ENCODE results near the gene AKT1.
A peak's percentile ranks its signal among the peaks of the same experiment; 100 is the strongest.

Gene AKT1

GRCh38 chr14:104799244-104800014 lies 3.9 kb upstream of the AKT1 start:
- peak; percentile 16 for DNase-seq (ENCODE audit: low read depth)

GRCh38 chr14:104798300-104799243 lies 3.0 kb upstream of the AKT1 start:
- DNase-seq (ENCODE audit: low read depth), result no peak

GRCh38 chr14:104797115-104798044 lies 1.8 kb upstream of the AKT1 start:
- no peak for DNase-seq (ENCODE audit: low read depth)

GRCh38 chr14:104796687-104797081 lies 1.1 kb upstream of the AKT1 start:
- no peak for DNase-seq (ENCODE audit: low read depth)

GRCh38 chr14:104795781-104796686 lies 486 bp upstream of the AKT1 start:
- DNase-seq (ENCODE audit: low read depth), result no peak

- no peak for DNase-seq (ENCODE audit: low read depth)
These were observed 936 bp downstream of the AKT1 start for GRCh38 chr14:104794631-104794992.

- DNase-seq (ENCODE audit: low read depth), result peak; percentile 43
These were observed 1.4 kb downstream of the AKT1 start for GRCh38 chr14:104794099-104794498.

- DNase-seq (ENCODE audit: low read depth), result no peak
These were observed 1.9 kb downstream of the AKT1 start for GRCh38 chr14:104793703-104793959.

GRCh38 chr14:104792945-104793702 lies 2.4 kb downstream of the AKT1 start:
- DNase-seq (ENCODE audit: low read depth), result no peak

- DNase-seq (ENCODE audit: low read depth), result no peak
These were observed 3.3 kb downstream of the AKT1 start for GRCh38 chr14:104792101-104792884.

GRCh38 chr14:104791425-104791824 lies 4.1 kb downstream of the AKT1 start:
- DNase-seq (ENCODE audit: low read depth), result no peak

GRCh38 chr14:104789752-104790743 lies 5.5 kb downstream of the AKT1 start:
- DNase-seq (ENCODE audit: low read depth), result no peak

- no peak for DNase-seq (ENCODE audit: low read depth)
These were observed 6.5 kb downstream of the AKT1 start for GRCh38 chr14:104788873-104789663.

GRCh38 chr14:104788161-104788818 lies 7.3 kb downstream of the AKT1 start:
- DNase-seq (ENCODE audit: low read depth), result no peak

GRCh38 chr14:104787736-104788135 lies 7.8 kb downstream of the AKT1 start:
- no peak for DNase-seq (ENCODE audit: low read depth)

- no peak for DNase-seq (ENCODE audit: low read depth)
These were observed 8.5 kb downstream of the AKT1 start for GRCh38 chr14:104786726-104787675.

Measured in fibroblast of the conjunctiva (primary cell).